Endothelial cell of umbilical vein (primary cell): ENCODE data around the gene TUBGCP3.

Source experiments
- CTCF ChIP-seq, 2 donors: IDR thresholded peaks; 1 replicate in 1 of 2; 2 replicates in 1 of 2; pipeline ENCODE4 v1.5.1; 2011; ENCODE audit warnings: low read length in 2 of 2, mild to moderate bottlenecking in 2 of 2, moderate library complexity in 2 of 2, control low read depth in 1 of 2, inconsistent platforms in 1 of 2, low read depth in 1 of 2; ENCODE audit not compliant: insufficient read depth in 1 of 2; ENCODE audit errors: extremely low read depth in 1 of 2
- EZH2 ChIP-seq: IDR thresholded peaks from 2 replicates; pipeline ENCODE4 v1.6.1; 2012; ENCODE audit warnings: borderline replicate concordance, low read depth, mild to moderate bottlenecking, moderate library complexity, low read length, inconsistent platforms; ENCODE audit not compliant: severe bottlenecking
- FOS ChIP-seq: IDR thresholded peaks from 2 replicates; pipeline ENCODE4 v1.6.1; 2011; ENCODE audit warnings: mild to moderate bottlenecking, low read length, moderate library complexity, borderline replicate concordance; ENCODE audit not compliant: insufficient read depth
- JUN ChIP-seq: IDR thresholded peaks from 2 replicates; pipeline ENCODE4 v1.6.1; 2011; ENCODE audit warnings: borderline replicate concordance, low read depth; ENCODE audit not compliant: insufficient read length, insufficient read depth
- MYC ChIP-seq: IDR thresholded peaks from one replicate; pipeline ENCODE4 v1.6.1; 2011; ENCODE audit warnings: mild to moderate bottlenecking, low read depth, low read length
- POLR2A ChIP-seq: IDR thresholded peaks from 2 replicates; pipeline ENCODE4 v1.6.1; 2012; ENCODE audit warnings: low read depth, mild to moderate bottlenecking, control low read depth, low read length
- POLR2AphosphoS5 ChIP-seq: IDR thresholded peaks from 2 replicates; pipeline ENCODE4 v1.6.1; 2012; ENCODE audit warnings: low read depth, mild to moderate bottlenecking, control low read depth, low read length, moderate library complexity; ENCODE audit not compliant: insufficient read depth

GRCh38 chr13:112634102-112634501 is 46.1 kb upstream of the TUBGCP3 start:
- no peak for TF ChIP-seq POLR2A
- no peak for TF ChIP-seq CTCF (IDR thresholded peaks at IDR 0.05; ENCODE audit: extremely low read depth in 1 of 2, insufficient read depth in 1 of 2, low read depth in 1 of 2, low read length in 2 of 2)
- no peak for TF ChIP-seq POLR2AphosphoS5
- no peak for TF ChIP-seq EZH2
- no peak for TF ChIP-seq JUN
- TF ChIP-seq MYC = no peak
- no peak for TF ChIP-seq FOS
